ENCODE data around the gene LMF2.
A peak's percentile ranks its signal among the peaks of the same experiment; 100 is the strongest.
"Not testable (repeated sequence)": the region's sequence is repeated elsewhere in the genome, so short reads cannot be mapped to it uniquely, and the experiment has no call there.

LMF2 gene

GRCh38 chr22:50533856-50534711 is 26.6 kb upstream of the LMF2 start:
- DNase-seq (ENCODE audit: low read depth in 2 of 2), result not testable (repeated sequence)

GRCh38 chr22:50532824-50533796 is 25.6 kb upstream of the LMF2 start:
- DNase-seq (ENCODE audit: low read depth in 2 of 2), result no peak

- no peak for DNase-seq (ENCODE audit: low read depth in 2 of 2)
Observed at GRCh38 chr22:50531962-50532674, 24.6 kb upstream of the LMF2 start.

- peak in 1 of 2 donors; percentile 62 for DNase-seq (ENCODE audit: low read depth in 2 of 2)
Observed at GRCh38 chr22:50531546-50531961, 24.1 kb upstream of the LMF2 start.

DNA sequence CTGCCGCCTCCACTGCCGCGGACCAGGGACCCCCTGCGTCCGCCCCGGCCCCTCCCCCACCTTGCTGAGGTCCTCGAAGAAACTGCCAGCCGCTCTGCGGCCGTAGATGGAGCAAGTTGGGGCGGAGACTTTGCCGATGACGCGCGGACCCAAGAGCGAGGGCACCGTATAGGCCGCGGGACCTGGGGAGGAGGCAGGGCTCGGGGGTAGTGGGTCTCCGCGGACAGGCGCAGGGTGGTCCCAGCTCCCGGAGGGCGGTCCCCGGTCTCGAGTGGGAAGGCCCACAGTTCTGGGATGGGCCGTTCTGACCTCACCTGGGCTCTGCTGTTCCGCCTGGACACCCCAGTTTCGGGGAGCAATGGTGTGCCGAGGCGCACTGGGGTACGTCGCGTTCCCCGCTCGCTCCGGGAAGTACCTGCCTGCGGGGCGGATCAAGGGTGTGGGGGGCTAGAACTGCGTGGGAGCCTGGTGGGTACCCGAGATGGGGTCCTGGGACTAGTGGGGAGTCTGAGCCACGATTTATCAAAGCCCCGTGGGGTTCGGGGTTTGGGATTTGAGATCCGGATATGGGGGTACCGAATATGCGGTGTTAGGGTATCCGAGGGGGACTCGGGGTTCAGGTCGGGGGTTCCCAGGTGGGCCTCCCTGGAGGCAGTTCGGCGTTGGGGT is 23.5 kb upstream of the LMF2 start:
- peak; percentile 57 to 75 for DNase-seq (ENCODE audit: low read depth in 2 of 2)

GRCh38 chr22:50530580-50530876 is 23.0 kb upstream of the LMF2 start:
- peak in 1 of 2 donors; percentile 43 for DNase-seq (ENCODE audit: low read depth in 2 of 2)

- peak in 1 of 2 donors; percentile 60 for DNase-seq (ENCODE audit: low read depth in 2 of 2)
Observed at GRCh38 chr22:50529897-50530579, 22.5 kb upstream of the LMF2 start, which contains the start of gene TYMP. TYMP (minus strand) TSS chr22:50530012; CDS start chr22:50529709, 303 bp downstream.

DNA sequence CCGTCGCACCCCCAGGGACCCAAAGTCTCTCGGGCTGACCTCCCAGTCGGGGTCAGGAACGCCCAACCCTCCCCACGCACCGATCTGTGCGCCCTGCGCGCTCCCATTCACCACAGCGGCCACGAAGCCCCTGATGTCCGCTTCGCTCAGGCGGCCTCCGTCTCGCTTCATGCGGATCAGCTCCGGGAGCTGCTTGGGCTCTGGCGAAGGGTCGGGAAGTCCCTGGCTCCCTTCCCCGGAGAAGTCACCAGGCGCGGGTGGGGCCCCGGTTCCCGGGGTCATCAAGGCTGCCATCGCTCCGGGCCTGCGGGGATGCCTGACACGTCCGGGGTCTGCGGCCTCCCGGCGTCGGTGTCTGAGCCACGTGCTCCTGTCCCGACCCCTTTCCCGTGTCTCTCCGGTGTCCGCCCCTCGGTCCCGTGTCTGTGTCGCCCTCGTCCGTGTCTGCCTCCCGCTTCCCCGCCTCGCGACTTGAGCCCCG is 22.0 kb upstream of the LMF2 start:
- no peak for DNase-seq (ENCODE audit: low read depth in 2 of 2)

- DNase-seq (ENCODE audit: low read depth in 2 of 2), result no peak
Observed at GRCh38 chr22:50528682-50529415, 21.3 kb upstream of the LMF2 start.

DNA sequence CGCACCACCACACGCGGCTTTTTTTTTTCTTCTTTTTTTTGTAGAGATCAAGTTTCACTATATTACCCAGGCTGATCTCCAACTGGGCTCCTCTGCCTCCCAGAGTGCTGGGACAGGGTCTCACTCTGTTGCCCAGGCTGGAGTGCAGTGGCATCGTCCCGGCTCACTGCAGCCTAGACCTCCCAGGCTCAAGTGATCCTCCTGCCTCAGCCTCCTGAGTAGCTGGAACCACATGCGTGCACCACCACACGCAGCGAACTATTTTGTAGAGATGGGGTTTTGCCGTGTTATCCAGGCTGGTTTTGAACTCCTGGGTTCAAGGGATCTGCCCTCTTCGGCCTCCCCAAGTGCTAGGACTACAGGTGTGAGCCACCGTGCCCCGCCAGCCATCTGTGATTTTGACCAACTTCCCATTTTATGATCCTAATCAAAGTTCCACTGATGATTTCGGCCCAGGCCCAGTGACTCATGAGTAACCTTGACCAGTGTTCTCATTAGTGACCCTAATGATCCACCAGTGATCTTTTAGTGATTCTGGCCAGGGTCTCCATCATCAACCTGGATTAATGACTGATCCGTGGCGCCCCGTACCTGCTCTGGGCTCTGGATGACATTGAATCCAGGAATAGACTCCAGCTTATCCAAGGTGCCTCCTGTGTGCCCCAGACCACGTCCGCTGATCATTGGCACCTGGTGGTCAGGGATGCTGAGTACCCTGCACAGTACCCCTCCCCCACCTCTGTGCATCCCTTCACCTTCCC is 20.6 kb upstream of the LMF2 start:
- no peak for DNase-seq (ENCODE audit: low read depth in 2 of 2)

DNA sequence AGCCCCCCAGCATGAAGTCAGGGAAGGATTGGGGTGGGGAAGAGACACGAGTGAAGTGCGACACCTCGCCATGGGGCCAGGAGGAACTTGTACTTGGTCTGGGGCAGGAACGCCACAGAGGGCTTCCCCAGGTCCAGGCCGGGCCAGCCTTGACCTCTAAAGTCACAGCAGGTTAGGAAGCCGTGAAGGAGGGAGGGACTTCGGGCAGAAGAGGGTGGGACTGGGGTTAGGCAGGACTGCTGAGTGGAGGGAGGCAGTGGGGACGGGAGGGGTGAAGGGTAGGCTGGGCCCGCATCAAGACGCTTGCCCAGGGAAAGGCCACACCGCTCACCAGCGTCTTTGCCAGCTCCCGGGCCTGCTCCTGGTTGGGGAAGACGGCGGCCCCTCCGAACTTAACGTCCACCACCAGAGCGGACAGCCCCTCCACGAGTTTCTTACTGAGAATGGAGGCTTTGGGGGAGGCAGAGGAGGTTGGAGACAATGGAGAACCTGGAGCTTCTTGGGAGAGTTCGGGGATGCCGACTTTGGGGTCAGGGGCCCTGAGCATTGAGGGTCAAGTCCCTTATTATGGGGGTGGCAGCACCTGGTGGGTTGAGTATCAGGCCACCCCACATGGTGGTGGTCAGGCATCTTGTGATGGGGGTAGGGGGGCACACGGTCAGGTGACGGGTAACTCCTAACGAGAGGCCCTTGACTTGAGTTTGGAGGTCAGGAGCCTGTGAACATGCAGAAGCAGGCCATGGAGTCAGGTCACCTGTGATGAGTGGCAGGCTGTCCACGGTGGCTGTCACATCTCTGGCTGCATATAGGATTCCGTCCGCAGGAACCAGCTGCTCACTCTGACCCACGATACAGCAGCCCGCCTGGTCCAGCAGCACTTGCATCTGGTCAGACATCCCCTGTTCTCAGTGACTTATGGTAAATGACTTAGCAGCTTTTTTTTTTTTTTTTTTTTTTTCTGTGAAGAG is 19.6 kb upstream of the LMF2 start:
- no peak for DNase-seq (ENCODE audit: low read depth in 2 of 2)

DNA sequence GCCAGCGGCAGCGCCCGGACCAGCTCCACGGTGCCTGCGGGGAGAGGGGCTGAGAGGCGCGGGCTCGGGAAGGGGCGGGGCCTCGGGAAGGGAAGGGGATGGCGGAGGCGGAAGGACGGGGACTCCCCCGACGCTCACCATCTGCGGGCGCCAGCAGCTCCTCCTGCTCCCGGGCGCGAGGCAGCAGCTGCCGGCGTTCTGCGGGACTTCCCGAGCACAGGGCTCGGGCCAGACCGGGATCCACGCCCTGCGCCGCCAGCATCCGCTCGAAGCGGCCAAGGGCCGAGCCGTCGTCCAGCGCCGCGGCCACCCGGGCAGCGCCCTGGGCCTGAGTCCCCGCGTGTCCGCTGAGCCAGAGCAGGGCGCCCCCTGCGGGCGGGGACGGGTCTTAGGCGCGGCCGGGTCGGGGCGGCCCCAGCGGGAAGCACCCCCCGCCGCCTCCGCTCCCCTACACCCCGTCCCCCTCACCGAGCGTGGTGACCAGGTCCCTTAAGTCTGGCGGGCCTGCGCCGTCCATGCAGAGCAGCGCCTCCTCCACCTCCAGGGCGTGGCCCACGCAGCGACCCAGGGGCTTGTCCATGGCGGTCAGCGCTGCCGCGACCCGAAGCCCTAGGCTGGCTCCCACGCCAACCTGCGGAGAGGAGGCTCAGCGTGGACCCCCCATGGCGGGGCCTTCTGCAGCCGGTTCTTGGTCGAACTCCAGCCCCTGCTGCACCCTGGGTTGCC is 18.8 kb upstream of the LMF2 start:
- DNase-seq (ENCODE audit: low read depth in 2 of 2), result peak; percentile 78 to 83

- no peak for DNase-seq (ENCODE audit: low read depth in 2 of 2)
Observed at GRCh38 chr22:50525858-50526107, 18.3 kb upstream of the LMF2 start.

GRCh38 chr22:50525104-50525857 is 17.8 kb upstream of the LMF2 start, which contains the start of gene SCO2:
SCO2 (minus strand) TSS chr22:50525598; CDS start chr22:50524411, 1,187 bp downstream.
- DNase-seq (ENCODE audit: low read depth in 2 of 2), result peak; percentile 95 to 96

- DNase-seq (ENCODE audit: low read depth in 2 of 2), result no peak
Observed at GRCh38 chr22:50524676-50525103, 17.2 kb upstream of the LMF2 start.

DNA sequence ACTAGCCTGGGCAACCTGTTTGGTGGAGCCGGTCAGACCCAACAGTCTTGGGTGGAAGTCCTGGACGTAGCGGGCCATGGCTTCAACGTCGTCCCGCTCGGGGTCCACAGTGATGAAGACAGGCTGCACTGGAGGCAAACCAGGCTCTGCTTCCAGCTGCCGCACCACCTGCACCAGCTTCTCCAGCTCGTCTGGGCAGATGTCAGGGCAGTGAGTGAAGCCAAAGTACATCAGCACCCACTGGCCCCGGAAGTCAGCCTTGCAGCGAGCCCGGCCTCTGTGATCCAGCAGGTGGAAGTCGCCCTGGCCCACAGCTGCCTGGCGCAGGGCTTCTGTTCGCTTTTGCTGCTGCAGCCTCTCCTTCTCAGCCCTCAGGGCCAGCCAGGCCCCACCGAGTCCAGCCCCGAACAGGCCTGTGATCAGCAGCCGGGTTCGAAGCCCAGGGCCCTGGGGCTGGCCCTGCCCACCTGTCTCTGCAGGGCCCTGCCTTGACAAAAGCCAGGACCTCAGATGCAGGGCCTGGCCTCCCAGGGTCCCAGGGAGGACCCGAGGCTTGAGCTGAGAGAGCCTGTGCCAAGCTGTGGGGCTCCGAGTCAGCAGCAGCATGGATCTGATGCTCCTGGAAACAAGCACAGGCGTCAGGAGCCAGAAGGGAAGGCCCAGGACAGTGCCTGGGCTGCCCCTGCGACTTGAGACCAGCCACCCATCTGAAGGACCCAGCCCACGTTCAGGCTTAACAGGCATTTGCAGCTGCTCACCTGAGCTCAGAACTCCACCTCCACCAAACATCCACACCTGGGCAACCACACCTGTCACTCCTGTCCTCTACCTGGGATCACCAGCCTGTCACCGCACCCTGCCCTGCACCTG is 16.5 kb upstream of the LMF2 start:
- DNase-seq (ENCODE audit: low read depth in 2 of 2), result no peak

Measured in activated CD4-positive, alpha-beta T cell treated with anti-CD3 and anti-CD28 coated beads for 24 hours (primary cell).